MM.1S (cell line): ENCODE measurements around the gene TSPOAP1.

Source experiments
- DNase-seq: peaks from one replicate; pipeline ENCODE4 v3.0.0-alpha.2; 2015
- H2AFZ ChIP-seq: fragments of 300-600 bp; sonication (generic); 2 replicates; pipeline ENCODE4 v1.6.0; 2016; ENCODE audit warnings: antibody characterized with exemption, low read length
- H3F3A ChIP-seq: fragments of 300-600 bp; sonication (generic); 2 replicates; pipeline ENCODE4 v1.6.1; 2016; ENCODE audit warnings: mild to moderate bottlenecking, antibody characterized with exemption, low read length, moderate library complexity, mixed read lengths; ENCODE audit not compliant: insufficient read depth
- H3K27ac ChIP-seq: fragments of 300-600 bp; sonication (generic); 2 replicates; pipeline ENCODE4 v1.5.1; 2016; ENCODE audit warnings: mild to moderate bottlenecking, low read length
- H3K27me3 ChIP-seq: fragments of 300-600 bp; sonication (generic); replicated peaks from 2 replicates; pipeline ENCODE4 v1.6.0; 2016; ENCODE audit warnings: low read length; ENCODE audit not compliant: insufficient read depth
- H3K36me3 ChIP-seq: fragments of 300-600 bp; sonication (generic); replicated peaks from 2 replicates; pipeline ENCODE4 v1.6.1; 2016; ENCODE audit warnings: mild to moderate bottlenecking, low read length, mixed read lengths; ENCODE audit not compliant: insufficient read depth
- H3K4me1 ChIP-seq: fragments of 300-600 bp; sonication (generic); 2 replicates; pipeline ENCODE4 v1.6.1; 2016; ENCODE audit warnings: low read length, mixed read lengths
- H3K4me2 ChIP-seq: fragments of 300-600 bp; sonication (generic); 2 replicates; pipeline ENCODE4 v1.6.0; 2016; ENCODE audit warnings: low read depth, low read length
- H3K4me3 ChIP-seq: fragments of 300-600 bp; sonication (generic); 2 replicates; pipeline ENCODE4 v1.5.1; 2016; ENCODE audit warnings: low read length, mixed read lengths
- H3K79me2 ChIP-seq: fragments of 300-600 bp; sonication (generic); 2 replicates; pipeline ENCODE4 v1.6.1; 2016; ENCODE audit warnings: mixed run types, low read length, mixed read lengths
- H3K9ac ChIP-seq: fragments of 300-600 bp; sonication (generic); 2 replicates; pipeline ENCODE4 v1.6.1; 2016; ENCODE audit warnings: low read length, mixed read lengths
- H3K9me2 ChIP-seq: fragments of 300-600 bp; sonication (generic); replicated peaks from 2 replicates; pipeline ENCODE4 v1.6.1; 2016; ENCODE audit warnings: mild to moderate bottlenecking, low read length, mixed read lengths; ENCODE audit not compliant: insufficient read depth
- H3K9me3 ChIP-seq: fragments of 300-600 bp; sonication (generic); replicated peaks from 2 replicates; pipeline ENCODE4 v1.6.1; 2016; ENCODE audit warnings: mild to moderate bottlenecking, low read length, mixed read lengths; ENCODE audit not compliant: insufficient read depth
- H4K20me1 ChIP-seq: fragments of 300-600 bp; sonication (generic); 2 replicates; pipeline ENCODE4 v1.6.1; 2016; ENCODE audit warnings: mild to moderate bottlenecking, low read length, moderate library complexity, mixed read lengths; ENCODE audit not compliant: insufficient read depth
- EZH2 ChIP-seq: fragments of 300-600 bp; sonication (generic); optimal IDR thresholded peaks from 2 replicates; pipeline ENCODE3; 2017; ENCODE audit warnings: low read depth, mild to moderate bottlenecking, antibody characterized with exemption, low read length, mixed read lengths
- EZH2phosphoT487 ChIP-seq: fragments of 300-600 bp; sonication (generic); IDR thresholded peaks from 2 replicates; pipeline ENCODE4 v1.6.1; 2018; ENCODE audit warnings: antibody characterized with exemption, low read length
- TF ChIP-seq, protein P1 (sequence below): fragments of 300-600 bp; sonication (generic); IDR thresholded peaks from 2 replicates; pipeline ENCODE4 v1.5.1; 2016; ENCODE audit warnings: antibody characterized with exemption, low read length, mixed read lengths

TSPOAP1 gene

DNA sequence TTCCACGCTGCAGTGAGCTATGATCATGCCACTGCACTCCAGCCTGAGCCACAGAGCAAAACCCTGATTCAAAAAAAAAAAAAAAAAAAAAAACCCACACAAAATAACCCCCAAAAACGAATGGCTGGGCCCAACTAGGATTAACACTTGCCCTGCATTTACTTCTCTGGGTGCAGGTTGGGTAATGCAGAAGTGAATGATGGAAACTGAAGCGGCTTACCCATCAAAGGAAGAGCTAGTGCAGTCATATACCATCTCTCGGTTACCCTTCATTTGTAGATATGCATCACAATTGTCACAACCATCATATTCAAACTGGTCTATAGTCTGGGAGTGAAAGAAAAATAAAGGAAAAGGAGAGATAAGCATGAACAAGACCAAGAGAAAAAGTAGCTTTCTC, 22.6 kb upstream of the TSPOAP1 start:
- DNase-seq, result no peak
- Histone ChIP-seq H2AFZ (no peak overlapping the region), H3F3A (peaks cover 22% of the 10 kb centered on the region), H3K36me3 (peaks cover 16% of the 10 kb centered on the region), H3K9me3 (no peaks in the 10 kb centered on the region), H3K9me2 (no peaks in the 10 kb centered on the region), H3K9ac (peak overlapping the region; percentile 94), H3K27me3 (no peaks in the 10 kb centered on the region), H4K20me1 (no peaks in the 10 kb centered on the region), H3K27ac (no peak overlapping the region), H3K79me2 (peaks cover 55% of the 10 kb centered on the region), H3K4me2 (peak overlapping the region; percentile 89), H3K4me1 (peaks cover 17% of the 10 kb centered on the region), H3K4me3 (peak overlapping the region; percentile 100)
- TF ChIP-seq EZH2phosphoT487 (no peak), EZH2 (no peak)
- TF ChIP-seq, protein P1, sequence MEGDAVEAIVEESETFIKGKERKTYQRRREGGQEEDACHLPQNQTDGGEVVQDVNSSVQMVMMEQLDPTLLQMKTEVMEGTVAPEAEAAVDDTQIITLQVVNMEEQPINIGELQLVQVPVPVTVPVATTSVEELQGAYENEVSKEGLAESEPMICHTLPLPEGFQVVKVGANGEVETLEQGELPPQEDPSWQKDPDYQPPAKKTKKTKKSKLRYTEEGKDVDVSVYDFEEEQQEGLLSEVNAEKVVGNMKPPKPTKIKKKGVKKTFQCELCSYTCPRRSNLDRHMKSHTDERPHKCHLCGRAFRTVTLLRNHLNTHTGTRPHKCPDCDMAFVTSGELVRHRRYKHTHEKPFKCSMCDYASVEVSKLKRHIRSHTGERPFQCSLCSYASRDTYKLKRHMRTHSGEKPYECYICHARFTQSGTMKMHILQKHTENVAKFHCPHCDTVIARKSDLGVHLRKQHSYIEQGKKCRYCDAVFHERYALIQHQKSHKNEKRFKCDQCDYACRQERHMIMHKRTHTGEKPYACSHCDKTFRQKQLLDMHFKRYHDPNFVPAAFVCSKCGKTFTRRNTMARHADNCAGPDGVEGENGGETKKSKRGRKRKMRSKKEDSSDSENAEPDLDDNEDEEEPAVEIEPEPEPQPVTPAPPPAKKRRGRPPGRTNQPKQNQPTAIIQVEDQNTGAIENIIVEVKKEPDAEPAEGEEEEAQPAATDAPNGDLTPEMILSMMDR, result no peak

DNA sequence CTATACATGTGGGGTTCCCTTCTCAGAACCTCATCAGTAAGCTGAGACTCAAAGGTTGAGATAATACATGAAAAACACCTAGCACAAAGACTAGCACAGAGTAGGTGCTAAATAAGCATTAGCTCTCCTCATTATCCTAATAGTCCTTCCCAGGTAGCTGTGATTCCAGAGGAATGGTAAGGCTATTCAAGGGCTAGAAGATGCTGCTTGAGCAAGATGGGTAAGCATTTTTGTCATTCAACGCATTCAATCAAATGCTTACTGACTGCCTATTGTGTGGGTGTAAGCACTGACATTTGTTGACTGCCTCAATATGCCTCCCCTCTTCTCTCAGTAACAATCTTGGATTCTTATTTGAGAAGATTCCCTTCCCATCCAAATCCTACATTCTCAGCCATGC, 19.4 kb upstream of the TSPOAP1 start:
- H3K4me1 ChIP-seq, result peaks cover 38% of the 10 kb centered on the region
- H3F3A ChIP-seq, result peaks cover 42% of the 10 kb centered on the region
- H3K9me3 ChIP-seq, result no peaks in the 10 kb centered on the region
- H3K4me2 ChIP-seq, result no peak overlapping the region
- no peaks in the 10 kb centered on the region for H3K9me2 ChIP-seq
- no peak overlapping the region for H3K4me3 ChIP-seq
- no peaks in the 10 kb centered on the region for H3K27me3 ChIP-seq
- H3K27ac ChIP-seq, result no peak overlapping the region
- peaks cover 64% of the 10 kb centered on the region for H3K79me2 ChIP-seq
- no peak for DNase-seq
- H3K36me3 ChIP-seq, result peaks cover 16% of the 10 kb centered on the region
- TF ChIP-seq EZH2phosphoT487 (no peak), EZH2 (no peak)
- TF ChIP-seq, protein P1, result no peak
- H3K9ac ChIP-seq, result no peak overlapping the region
- no peak overlapping the region for H2AFZ ChIP-seq
- H4K20me1 ChIP-seq, result no peaks in the 10 kb centered on the region

DNA sequence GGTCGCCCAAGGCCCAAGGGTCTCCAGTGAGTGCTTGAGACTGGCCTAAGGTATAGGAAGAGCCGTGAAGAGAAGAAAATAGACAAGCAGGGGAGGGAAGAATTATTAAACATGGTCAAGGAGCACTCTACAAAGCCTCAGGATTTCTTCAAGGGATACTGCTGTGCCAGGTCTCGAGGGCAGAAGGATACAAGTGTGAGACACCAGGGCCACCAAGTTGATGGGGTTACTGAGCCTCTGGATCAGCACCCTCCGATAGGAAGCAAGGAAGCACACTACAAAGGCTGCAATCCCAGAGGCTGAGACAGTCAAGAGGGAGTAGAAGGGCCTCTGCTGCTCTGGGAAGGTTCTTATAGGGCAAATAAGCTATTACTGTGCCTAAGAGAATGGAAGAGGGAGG, 16.9 kb upstream of the TSPOAP1 start:
- Histone ChIP-seq H3K36me3 (peaks cover 16% of the 10 kb centered on the region), H2AFZ (no peak overlapping the region), H3K9ac (peak overlapping the region; percentile 63; the same call in 1 of the 2 replicates), H3K4me3 (peak overlapping the region; percentile 36), H3K27me3 (no peaks in the 10 kb centered on the region), H4K20me1 (no peaks in the 10 kb centered on the region), H3K4me1 (peaks cover 42% of the 10 kb centered on the region), H3K4me2 (peak overlapping the region; percentile 70), H3K27ac (peak overlapping the region; percentile 96), H3K9me2 (no peaks in the 10 kb centered on the region), H3K79me2 (peaks cover 74% of the 10 kb centered on the region), H3K9me3 (no peaks in the 10 kb centered on the region), H3F3A (peaks cover 45% of the 10 kb centered on the region)
- DNase-seq, result no peak
- TF ChIP-seq EZH2phosphoT487 (no peak), EZH2 (no peak)
- TF ChIP-seq, protein P1, result no peak
